ENCODE results near the gene LCN1. TPM values are rescaled to one million over a fixed set of nuclear protein-coding genes. Genes with fewer than 3 reads are reported as not detected.

Gene LCN1
- total RNA-seq, 1 experiment from 2014 or later: not detected

DNA sequence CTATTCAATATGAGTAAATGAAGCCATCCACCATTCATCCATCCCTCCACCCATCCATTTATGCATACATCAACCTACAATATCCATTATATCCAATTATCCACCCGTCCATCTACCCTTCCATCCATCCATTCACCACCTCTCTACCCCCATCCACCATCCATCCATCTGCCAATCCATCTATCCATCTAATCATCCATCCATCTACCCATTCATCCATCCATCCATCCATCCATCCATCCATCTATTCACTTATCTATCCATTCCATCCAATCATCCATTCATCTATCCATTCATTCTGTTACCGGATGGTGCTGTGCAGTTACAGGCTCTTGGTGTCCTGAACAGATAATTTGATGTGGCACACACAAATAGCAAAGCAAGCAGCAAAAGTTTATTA, 51.0 kb downstream of the LCN1 start:
- Histone ChIP-seq H3F3A (ENCODE audit: insufficient read depth, low read depth) (no peaks in the 10 kb centered on the region), H3K9me2 (ENCODE audit: insufficient read depth) (no peaks in the 10 kb centered on the region; the same call in 1 of the 2 replicates), H3K79me2 (ENCODE audit: low read depth) (no peaks in the 10 kb centered on the region), H3K4me2 (no peak overlapping the region), H3K27me3 (ENCODE audit: insufficient read depth, low read depth) (peaks cover 80% of the 10 kb centered on the region), H3K9me3 (ENCODE audit: insufficient read depth, low read depth) (no peaks in the 10 kb centered on the region), H2AFZ (no peak overlapping the region), H3K4me3 (no peak overlapping the region), H4K20me1 (ENCODE audit: insufficient read depth) (no peaks in the 10 kb centered on the region), H3K27ac (no peak overlapping the region), H3K4me1 (replicated peaks; ENCODE audit: insufficient read depth) (no peaks in the 10 kb centered on the region), H3K36me3 (ENCODE audit: low read depth) (no peaks in the 10 kb centered on the region)
- no peak for DNase-seq
- TF ChIP-seq, protein P1, sequence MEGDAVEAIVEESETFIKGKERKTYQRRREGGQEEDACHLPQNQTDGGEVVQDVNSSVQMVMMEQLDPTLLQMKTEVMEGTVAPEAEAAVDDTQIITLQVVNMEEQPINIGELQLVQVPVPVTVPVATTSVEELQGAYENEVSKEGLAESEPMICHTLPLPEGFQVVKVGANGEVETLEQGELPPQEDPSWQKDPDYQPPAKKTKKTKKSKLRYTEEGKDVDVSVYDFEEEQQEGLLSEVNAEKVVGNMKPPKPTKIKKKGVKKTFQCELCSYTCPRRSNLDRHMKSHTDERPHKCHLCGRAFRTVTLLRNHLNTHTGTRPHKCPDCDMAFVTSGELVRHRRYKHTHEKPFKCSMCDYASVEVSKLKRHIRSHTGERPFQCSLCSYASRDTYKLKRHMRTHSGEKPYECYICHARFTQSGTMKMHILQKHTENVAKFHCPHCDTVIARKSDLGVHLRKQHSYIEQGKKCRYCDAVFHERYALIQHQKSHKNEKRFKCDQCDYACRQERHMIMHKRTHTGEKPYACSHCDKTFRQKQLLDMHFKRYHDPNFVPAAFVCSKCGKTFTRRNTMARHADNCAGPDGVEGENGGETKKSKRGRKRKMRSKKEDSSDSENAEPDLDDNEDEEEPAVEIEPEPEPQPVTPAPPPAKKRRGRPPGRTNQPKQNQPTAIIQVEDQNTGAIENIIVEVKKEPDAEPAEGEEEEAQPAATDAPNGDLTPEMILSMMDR (conservative IDR thresholded peaks at IDR 0.05): no peak
- no peak for TF ChIP-seq EZH2 (IDR thresholded peaks at IDR 0.05; ENCODE audit: low read depth)
- POLR2A ChIA-PET (ENCODE audit: unreplicated experiment): no interaction called here
- CTCF ChIA-PET: no interaction called here
- intact Hi-C loops (cut with micrococcal nuclease; ENCODE audit: unreplicated experiment): no loop called here
- BruUV-seq (replicated peaks): no TSS peak

GRCh38 chr9:135573124-135573523, 51.9 kb downstream of the LCN1 start:
- BruUV-seq (replicated peaks): no TSS peak
- Histone ChIP-seq H3K9me2 (ENCODE audit: insufficient read depth) (no peaks in the 10 kb centered on the region; the same call in 1 of the 2 replicates), H3K79me2 (ENCODE audit: low read depth) (no peaks in the 10 kb centered on the region), H3K36me3 (ENCODE audit: low read depth) (no peaks in the 10 kb centered on the region), H2AFZ (no peak overlapping the region), H3K27ac (no peak overlapping the region), H3F3A (ENCODE audit: insufficient read depth, low read depth) (no peaks in the 10 kb centered on the region), H3K4me3 (no peak overlapping the region), H3K9me3 (ENCODE audit: insufficient read depth, low read depth) (no peaks in the 10 kb centered on the region), H4K20me1 (ENCODE audit: insufficient read depth) (no peaks in the 10 kb centered on the region), H3K4me1 (replicated peaks; ENCODE audit: insufficient read depth) (no peaks in the 10 kb centered on the region), H3K4me2 (no peak overlapping the region), H3K27me3 (ENCODE audit: insufficient read depth, low read depth) (peaks cover 76% of the 10 kb centered on the region)
- ChIA-PET CTCF (no interaction called here), POLR2A (ENCODE audit: unreplicated experiment) (no interaction called here)
- intact Hi-C loops (cut with micrococcal nuclease; ENCODE audit: unreplicated experiment): no loop called here
- TF ChIP-seq, protein P1 (conservative IDR thresholded peaks at IDR 0.05): no peak
- no peak for TF ChIP-seq EZH2 (IDR thresholded peaks at IDR 0.05; ENCODE audit: low read depth)
- DNase-seq: no peak

GRCh38 chr9:135574331-135574730, 53.1 kb downstream of the LCN1 start:
- TF ChIP-seq, protein P1 (conservative IDR thresholded peaks at IDR 0.05): no peak
- no peak for TF ChIP-seq EZH2 (IDR thresholded peaks at IDR 0.05; ENCODE audit: low read depth)
- POLR2A ChIA-PET (ENCODE audit: unreplicated experiment): no interaction called here
- no peaks in the 10 kb centered on the region for H3K4me1 ChIP-seq (replicated peaks; ENCODE audit: insufficient read depth)
- H4K20me1 ChIP-seq (ENCODE audit: insufficient read depth): no peaks in the 10 kb centered on the region
- no peak overlapping the region for H3K4me2 ChIP-seq
- no peak overlapping the region for H2AFZ ChIP-seq
- H3K9me3 ChIP-seq (ENCODE audit: insufficient read depth, low read depth): no peaks in the 10 kb centered on the region
- intact Hi-C loops (cut with micrococcal nuclease; ENCODE audit: unreplicated experiment): no loop called here
- no peak overlapping the region for H3K4me3 ChIP-seq
- DNase-seq: no peak
- BruUV-seq (replicated peaks): no TSS peak
- peaks cover 68% of the 10 kb centered on the region for H3K27me3 ChIP-seq (ENCODE audit: insufficient read depth, low read depth)
- CTCF ChIA-PET: no interaction called here
- H3F3A ChIP-seq (ENCODE audit: insufficient read depth, low read depth): no peaks in the 10 kb centered on the region
- H3K27ac ChIP-seq: no peak overlapping the region
- H3K36me3 ChIP-seq (ENCODE audit: low read depth): no peaks in the 10 kb centered on the region
- no peaks in the 10 kb centered on the region; the same call in 1 of the 2 replicates for H3K9me2 ChIP-seq (ENCODE audit: insufficient read depth)
- H3K79me2 ChIP-seq (ENCODE audit: low read depth): no peaks in the 10 kb centered on the region

All from PC-9 (cell line).